Measurements from ENCODE around the gene DCLK1.

DCLK1 gene

DNA sequence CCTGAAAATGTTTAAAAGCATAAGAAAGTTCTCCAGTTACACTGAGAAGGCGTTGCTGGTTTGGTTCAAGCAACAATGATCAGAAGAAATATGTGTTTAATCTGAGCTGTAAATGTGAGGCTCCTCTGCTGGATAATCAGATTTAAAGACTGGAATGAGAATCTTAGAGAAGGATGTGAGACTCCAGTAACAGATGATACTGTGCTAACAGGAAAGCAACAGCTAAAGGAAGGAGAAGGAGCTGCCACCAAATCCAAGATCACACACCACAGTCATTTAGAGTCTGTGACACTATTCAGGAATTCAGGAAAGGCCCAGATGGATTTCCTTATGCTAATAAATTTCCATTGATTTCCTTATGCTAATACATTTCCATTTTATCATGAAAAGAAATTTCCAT, 16.9 kb downstream of the DCLK1 start:
- DNase-seq (ENCODE audit: low read depth in 1 of 2, low spot score in 1 of 2): no peak
- Histone ChIP-seq H3K27ac (replicated peaks) (no peak overlapping the region), H3K4me3 (replicated peaks; ENCODE audit: insufficient read depth, low read length) (no peak overlapping the region), H3K27me3 (ENCODE audit: insufficient read depth, poor library complexity, severe bottlenecking) (no peaks in the 10 kb centered on the region)
- no peak for TF ChIP-seq SPI1 (IDR thresholded peaks at IDR 0.05; ENCODE audit: borderline replicate concordance, low read depth)
- TF ChIP-seq GABPA (IDR thresholded peaks at IDR 0.05; ENCODE audit: low read depth): no peak
- no peak for TF ChIP-seq POLR2AphosphoS5 (IDR thresholded peaks at IDR 0.05; ENCODE audit: low read depth)
- TF ChIP-seq, protein P1, sequence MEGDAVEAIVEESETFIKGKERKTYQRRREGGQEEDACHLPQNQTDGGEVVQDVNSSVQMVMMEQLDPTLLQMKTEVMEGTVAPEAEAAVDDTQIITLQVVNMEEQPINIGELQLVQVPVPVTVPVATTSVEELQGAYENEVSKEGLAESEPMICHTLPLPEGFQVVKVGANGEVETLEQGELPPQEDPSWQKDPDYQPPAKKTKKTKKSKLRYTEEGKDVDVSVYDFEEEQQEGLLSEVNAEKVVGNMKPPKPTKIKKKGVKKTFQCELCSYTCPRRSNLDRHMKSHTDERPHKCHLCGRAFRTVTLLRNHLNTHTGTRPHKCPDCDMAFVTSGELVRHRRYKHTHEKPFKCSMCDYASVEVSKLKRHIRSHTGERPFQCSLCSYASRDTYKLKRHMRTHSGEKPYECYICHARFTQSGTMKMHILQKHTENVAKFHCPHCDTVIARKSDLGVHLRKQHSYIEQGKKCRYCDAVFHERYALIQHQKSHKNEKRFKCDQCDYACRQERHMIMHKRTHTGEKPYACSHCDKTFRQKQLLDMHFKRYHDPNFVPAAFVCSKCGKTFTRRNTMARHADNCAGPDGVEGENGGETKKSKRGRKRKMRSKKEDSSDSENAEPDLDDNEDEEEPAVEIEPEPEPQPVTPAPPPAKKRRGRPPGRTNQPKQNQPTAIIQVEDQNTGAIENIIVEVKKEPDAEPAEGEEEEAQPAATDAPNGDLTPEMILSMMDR (IDR thresholded peaks at IDR 0.05; ENCODE audit: insufficient read depth, low read length): no peak
- TF ChIP-seq, protein P2, sequence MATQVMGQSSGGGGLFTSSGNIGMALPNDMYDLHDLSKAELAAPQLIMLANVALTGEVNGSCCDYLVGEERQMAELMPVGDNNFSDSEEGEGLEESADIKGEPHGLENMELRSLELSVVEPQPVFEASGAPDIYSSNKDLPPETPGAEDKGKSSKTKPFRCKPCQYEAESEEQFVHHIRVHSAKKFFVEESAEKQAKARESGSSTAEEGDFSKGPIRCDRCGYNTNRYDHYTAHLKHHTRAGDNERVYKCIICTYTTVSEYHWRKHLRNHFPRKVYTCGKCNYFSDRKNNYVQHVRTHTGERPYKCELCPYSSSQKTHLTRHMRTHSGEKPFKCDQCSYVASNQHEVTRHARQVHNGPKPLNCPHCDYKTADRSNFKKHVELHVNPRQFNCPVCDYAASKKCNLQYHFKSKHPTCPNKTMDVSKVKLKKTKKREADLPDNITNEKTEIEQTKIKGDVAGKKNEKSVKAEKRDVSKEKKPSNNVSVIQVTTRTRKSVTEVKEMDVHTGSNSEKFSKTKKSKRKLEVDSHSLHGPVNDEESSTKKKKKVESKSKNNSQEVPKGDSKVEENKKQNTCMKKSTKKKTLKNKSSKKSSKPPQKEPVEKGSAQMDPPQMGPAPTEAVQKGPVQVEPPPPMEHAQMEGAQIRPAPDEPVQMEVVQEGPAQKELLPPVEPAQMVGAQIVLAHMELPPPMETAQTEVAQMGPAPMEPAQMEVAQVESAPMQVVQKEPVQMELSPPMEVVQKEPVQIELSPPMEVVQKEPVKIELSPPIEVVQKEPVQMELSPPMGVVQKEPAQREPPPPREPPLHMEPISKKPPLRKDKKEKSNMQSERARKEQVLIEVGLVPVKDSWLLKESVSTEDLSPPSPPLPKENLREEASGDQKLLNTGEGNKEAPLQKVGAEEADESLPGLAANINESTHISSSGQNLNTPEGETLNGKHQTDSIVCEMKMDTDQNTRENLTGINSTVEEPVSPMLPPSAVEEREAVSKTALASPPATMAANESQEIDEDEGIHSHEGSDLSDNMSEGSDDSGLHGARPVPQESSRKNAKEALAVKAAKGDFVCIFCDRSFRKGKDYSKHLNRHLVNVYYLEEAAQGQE (IDR thresholded peaks at IDR 0.05; ENCODE audit: insufficient replicate concordance, low read depth): no peak

DNA sequence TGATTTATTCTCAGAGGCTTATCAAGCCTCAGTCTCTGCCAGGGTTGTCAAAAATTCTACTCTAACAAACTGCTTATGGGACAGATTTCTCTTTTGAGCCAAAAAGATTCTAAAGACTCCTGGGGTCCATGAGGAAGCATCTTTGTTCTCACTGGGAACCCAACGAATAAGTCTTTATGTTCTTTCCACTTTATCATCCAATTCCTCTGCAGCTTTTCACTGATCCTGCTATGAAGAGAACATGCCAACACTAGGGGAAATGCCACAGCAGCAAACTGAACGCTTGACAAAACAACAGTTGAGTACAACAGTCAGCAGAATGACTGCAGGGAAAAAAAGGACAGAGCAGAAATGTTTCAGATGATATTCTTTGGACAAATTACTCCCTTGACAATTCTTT, 22.2 kb downstream of the DCLK1 start:
- TF ChIP-seq, protein P1 (IDR thresholded peaks at IDR 0.05; ENCODE audit: insufficient read depth, low read length): no peak
- TF ChIP-seq GABPA (IDR thresholded peaks at IDR 0.05; ENCODE audit: low read depth) (no peak), SPI1 (IDR thresholded peaks at IDR 0.05; ENCODE audit: borderline replicate concordance, low read depth) (no peak), POLR2AphosphoS5 (IDR thresholded peaks at IDR 0.05; ENCODE audit: low read depth) (no peak)
- TF ChIP-seq, protein P2 (IDR thresholded peaks at IDR 0.05; ENCODE audit: insufficient replicate concordance, low read depth): no peak
- H3K27me3 ChIP-seq (ENCODE audit: insufficient read depth, poor library complexity, severe bottlenecking): no peaks in the 10 kb centered on the region
- DNase-seq (ENCODE audit: low read depth in 1 of 2, low spot score in 1 of 2): no peak
- no peak overlapping the region for H3K27ac ChIP-seq (replicated peaks)
- H3K4me3 ChIP-seq (replicated peaks; ENCODE audit: insufficient read depth, low read length): no peak overlapping the region

DNA sequence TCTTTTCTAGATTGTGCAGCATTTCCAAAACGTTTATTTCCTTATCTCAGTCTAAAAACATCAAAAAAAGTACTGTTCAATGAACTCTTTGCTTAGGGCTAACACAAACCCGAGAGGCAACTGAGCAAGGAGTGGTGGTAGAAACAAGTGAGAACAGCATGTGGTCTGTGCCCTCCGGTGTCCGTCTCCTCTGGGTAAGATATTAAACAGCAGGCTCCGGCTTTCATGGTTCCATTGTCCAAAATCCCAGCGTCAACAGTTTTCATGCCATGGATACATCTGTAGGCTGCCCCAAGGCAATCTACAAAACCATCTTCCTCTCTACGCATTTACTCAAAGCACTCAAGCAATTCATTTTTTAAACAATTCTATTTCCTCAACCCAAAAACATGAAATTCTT, 22.8 kb downstream of the DCLK1 start:
- H3K4me3 ChIP-seq (replicated peaks; ENCODE audit: insufficient read depth, low read length): no peak overlapping the region
- no peaks in the 10 kb centered on the region for H3K27me3 ChIP-seq (ENCODE audit: insufficient read depth, poor library complexity, severe bottlenecking)
- no peak for DNase-seq (ENCODE audit: low read depth in 1 of 2, low spot score in 1 of 2)
- H3K27ac ChIP-seq (replicated peaks): no peak overlapping the region
- no peak for TF ChIP-seq POLR2AphosphoS5 (IDR thresholded peaks at IDR 0.05; ENCODE audit: low read depth)
- no peak for TF ChIP-seq SPI1 (IDR thresholded peaks at IDR 0.05; ENCODE audit: borderline replicate concordance, low read depth)
- TF ChIP-seq GABPA (IDR thresholded peaks at IDR 0.05; ENCODE audit: low read depth): no peak
- TF ChIP-seq, protein P1 (IDR thresholded peaks at IDR 0.05; ENCODE audit: insufficient read depth, low read length): no peak
- TF ChIP-seq, protein P2 (IDR thresholded peaks at IDR 0.05; ENCODE audit: insufficient replicate concordance, low read depth): no peak
